ENCODE results near the gene CNTNAP2.

- no peak for TF ChIP-seq PAX5 (IDR thresholded peaks at IDR 0.05; ENCODE audit: insufficient read depth, low read length, severe bottlenecking)
- no peak for TF ChIP-seq POLR2AphosphoS5 (IDR thresholded peaks at IDR 0.05; ENCODE audit: low read depth, low read length)
- TF ChIP-seq POLR2A (IDR thresholded peaks at IDR 0.05; ENCODE audit: low read depth, low read length) = no peak
- no peak for TF ChIP-seq TAF1 (IDR thresholded peaks at IDR 0.05; ENCODE audit: low read depth, low read length)
Observed at GRCh38 chr7:146658604-146659003, 542.0 kb downstream of the CNTNAP2 start.
